Measurements from ENCODE around the gene NUP85. TPM values are rescaled to one million over a fixed set of nuclear protein-coding genes. Genes with fewer than 3 reads are reported as not detected.

Gene NUP85
- total and polyA plus RNA-seq, 2 experiments from 2014 or later = 59.4 to 114 TPM

- Mint-ChIP-seq H3K4me1 (peaks cover 10% of the 10 kb centered on the region; the same call in 2 of the 3 replicates), H3K4me3 (no peak overlapping the region), H3K27ac (no peak overlapping the region), H3K27me3 (ENCODE audit: insufficient read depth, low read depth, poor library complexity) (peaks cover 22% of the 10 kb centered on the region), H3K36me3 (ENCODE audit: low read depth) (peaks cover 79% of the 10 kb centered on the region), H3K9me3 (no peaks in the 10 kb centered on the region)
- no peak for DNase-seq (ENCODE audit: low spot score)
- no peaks in the 10 kb centered on the region for H3K4me1 ChIP-seq (ENCODE audit: insufficient read depth)
- H3F3A ChIP-seq (replicated peaks; ENCODE audit: low read depth) = peaks cover 26% of the 10 kb centered on the region
- no peak overlapping the region for H2AFZ ChIP-seq
- TF ChIP-seq JUNB (IDR thresholded peaks at IDR 0.05; ENCODE audit: unreplicated experiment) = no peak
- no peak for TF ChIP-seq EZH2phosphoT487 (IDR thresholded peaks at IDR 0.05; ENCODE audit: unreplicated experiment)
- no peak for TF ChIP-seq EZH2 (IDR thresholded peaks at IDR 0.05; ENCODE audit: low read depth, unreplicated experiment)
- TF ChIP-seq ZNF462 (CRISPR knock-in tag; IDR thresholded peaks at IDR 0.05) = no peak
- no peak for TF ChIP-seq POLR2AphosphoS5 (IDR thresholded peaks at IDR 0.05; ENCODE audit: low read depth)
- H4K20me1 ChIP-seq (replicated peaks; ENCODE audit: insufficient read depth) = peaks cover 4% of the 10 kb centered on the region; the same call in 1 of the 2 replicates
- peaks cover 15% of the 10 kb centered on the region; the same call in 1 of the 2 replicates for H3K36me3 ChIP-seq (ENCODE audit: insufficient read depth)
- H3K9me2 ChIP-seq (ENCODE audit: insufficient read depth) = no peaks in the 10 kb centered on the region
- no peak overlapping the region for H3K4me2 ChIP-seq
- H3K79me2 ChIP-seq (replicated peaks; ENCODE audit: insufficient read depth) = no peaks in the 10 kb centered on the region
- no peak for ATAC-seq
- H3K4me3 ChIP-seq = no peak overlapping the region
- H3K27me3 ChIP-seq (ENCODE audit: insufficient read depth) = no peaks in the 10 kb centered on the region
- 0 out of 2 replicates have a peak overlapping the region, but pooled peaks have one; percentile 39 for H3K27ac ChIP-seq (ENCODE audit: low read depth)
Observed at GRCh38 chr17:75241143-75241430, 35.6 kb downstream of the NUP85 start.

GRCh38 chr17:75241502-75241901 lies 36.0 kb downstream of the NUP85 start:
- Histone ChIP-seq H3F3A (replicated peaks; ENCODE audit: low read depth) (peaks cover 26% of the 10 kb centered on the region), H3K4me2 (no peak overlapping the region), H3K27ac (ENCODE audit: low read depth) (no peak overlapping the region), H4K20me1 (replicated peaks; ENCODE audit: insufficient read depth) (peaks cover 4% of the 10 kb centered on the region; the same call in 1 of the 2 replicates), H3K27me3 (ENCODE audit: insufficient read depth) (no peaks in the 10 kb centered on the region), H3K36me3 (ENCODE audit: insufficient read depth) (peaks cover 14% of the 10 kb centered on the region; the same call in 1 of the 2 replicates), H3K79me2 (replicated peaks; ENCODE audit: insufficient read depth) (no peaks in the 10 kb centered on the region), H3K9me2 (ENCODE audit: insufficient read depth) (no peaks in the 10 kb centered on the region), H3K4me3 (no peak overlapping the region), H3K4me1 (ENCODE audit: insufficient read depth) (no peaks in the 10 kb centered on the region), H2AFZ (no peak overlapping the region)
- ATAC-seq (no peak), DNase-seq (ENCODE audit: low spot score) (no peak)
- Mint-ChIP-seq H3K27ac (no peak overlapping the region; the same call in 1 of the 2 replicates), H3K36me3 (ENCODE audit: low read depth) (peaks cover 78% of the 10 kb centered on the region), H3K9me3 (no peaks in the 10 kb centered on the region), H3K4me3 (no peak overlapping the region), H3K27me3 (ENCODE audit: insufficient read depth, low read depth, poor library complexity) (peaks cover 22% of the 10 kb centered on the region), H3K4me1 (peaks cover 10% of the 10 kb centered on the region; the same call in 2 of the 3 replicates)
- no peak for TF ChIP-seq EZH2phosphoT487 (IDR thresholded peaks at IDR 0.05; ENCODE audit: unreplicated experiment)
- no peak for TF ChIP-seq STAT1 (IDR thresholded peaks at IDR 0.05; ENCODE audit: unreplicated experiment)
- TF ChIP-seq CTCF (conservative IDR thresholded peaks at IDR 0.05; ENCODE audit: low read depth in 2 of 2) = no peak
- TF ChIP-seq JUNB (IDR thresholded peaks at IDR 0.05; ENCODE audit: unreplicated experiment) = no peak
- TF ChIP-seq ETS1 (IDR thresholded peaks at IDR 0.05) = no peak
- no peak for TF ChIP-seq POLR2AphosphoS5 (IDR thresholded peaks at IDR 0.05; ENCODE audit: low read depth)
- no peak for TF ChIP-seq ZNF331 (CRISPR knock-in tag; IDR thresholded peaks at IDR 0.05; ENCODE audit: low read depth)

Data from GM23338 (cell line).